Midbrain (tissue), 1 donor: ENCODE data around the gene SIGLEC8.

Experiments used
- DNase-seq: peaks from one replicate; lab custom pipeline; 2025; lab: John Stamatoyannopoulos, UW

SIGLEC8 gene

DNA sequence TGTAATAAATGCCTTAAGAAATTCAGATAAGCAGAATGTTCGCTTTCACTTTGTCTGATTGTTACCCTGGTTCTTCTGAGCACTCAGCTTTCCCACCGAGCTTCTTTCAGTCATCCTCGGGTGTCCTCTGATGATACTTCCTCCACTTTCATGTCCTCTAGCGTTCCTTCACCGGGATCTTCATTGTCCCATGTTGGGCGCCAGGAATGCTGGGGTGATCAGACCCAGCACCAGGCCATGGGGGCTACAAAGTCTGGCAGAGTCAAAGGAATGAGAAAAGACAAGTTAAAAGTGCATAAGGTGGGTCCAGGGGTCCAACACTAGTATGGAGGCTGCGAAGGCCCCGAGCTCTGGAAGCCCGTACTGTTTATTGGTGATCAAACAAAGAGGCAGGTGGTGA lies 56.1 kb downstream of the SIGLEC8 start:
- DNase-seq = no peak
